GM19463 (cell line): ENCODE measurements around the gene PROC.
A peak's percentile ranks its signal among the peaks of the same experiment; 100 is the strongest.
"Not testable (repeated sequence)": the region's sequence is repeated elsewhere in the genome, so short reads cannot be mapped to it uniquely, and the experiment has no call there.

Experiments
- ATAC-seq: cut with Tn5 transposase; IDR thresholded peaks from one replicate; pipeline ENCODE4 v1.9.1; 2021; ENCODE audit warnings: mild to moderate bottlenecking, moderate library complexity; ENCODE audit not compliant: unreplicated experiment

Gene PROC

DNA sequence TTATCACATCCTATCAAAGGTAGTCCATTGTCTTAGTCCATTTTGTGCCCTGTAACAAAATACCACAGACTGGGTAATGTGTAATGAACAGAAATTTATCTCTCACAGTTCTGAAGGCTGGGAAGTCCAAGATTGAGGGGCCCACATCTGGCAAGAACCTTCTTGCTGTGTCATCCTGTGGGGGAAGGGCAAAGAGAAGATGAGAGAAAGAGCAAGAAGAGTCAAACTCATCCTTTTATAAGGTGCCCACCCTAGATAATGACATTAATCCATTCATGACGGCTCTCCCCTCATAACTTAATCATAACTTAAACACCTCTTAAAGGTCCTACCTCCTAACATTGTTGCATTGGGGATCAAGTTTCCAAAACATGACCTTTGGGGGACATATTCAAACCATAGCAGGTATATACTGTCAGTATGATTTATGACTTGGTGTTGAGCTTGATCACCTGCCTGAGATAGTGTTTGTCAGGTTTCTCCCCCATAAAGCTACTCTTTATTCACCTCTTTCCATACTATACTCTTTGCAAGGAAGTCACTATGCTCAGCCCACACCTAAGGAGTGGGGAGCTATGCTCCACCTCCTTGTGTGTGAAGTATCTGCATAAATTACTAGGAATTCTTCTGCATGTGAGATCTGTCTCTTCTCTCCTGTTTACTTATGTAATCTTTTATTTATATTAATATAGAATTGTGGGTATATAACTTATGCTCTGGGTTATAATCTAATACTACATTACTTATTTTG, 25.2 kb upstream of the PROC start:
- no peak for ATAC-seq

GRCh38 chr2:127394492-127394891, 23.7 kb upstream of the PROC start:
- no peak for ATAC-seq

DNA sequence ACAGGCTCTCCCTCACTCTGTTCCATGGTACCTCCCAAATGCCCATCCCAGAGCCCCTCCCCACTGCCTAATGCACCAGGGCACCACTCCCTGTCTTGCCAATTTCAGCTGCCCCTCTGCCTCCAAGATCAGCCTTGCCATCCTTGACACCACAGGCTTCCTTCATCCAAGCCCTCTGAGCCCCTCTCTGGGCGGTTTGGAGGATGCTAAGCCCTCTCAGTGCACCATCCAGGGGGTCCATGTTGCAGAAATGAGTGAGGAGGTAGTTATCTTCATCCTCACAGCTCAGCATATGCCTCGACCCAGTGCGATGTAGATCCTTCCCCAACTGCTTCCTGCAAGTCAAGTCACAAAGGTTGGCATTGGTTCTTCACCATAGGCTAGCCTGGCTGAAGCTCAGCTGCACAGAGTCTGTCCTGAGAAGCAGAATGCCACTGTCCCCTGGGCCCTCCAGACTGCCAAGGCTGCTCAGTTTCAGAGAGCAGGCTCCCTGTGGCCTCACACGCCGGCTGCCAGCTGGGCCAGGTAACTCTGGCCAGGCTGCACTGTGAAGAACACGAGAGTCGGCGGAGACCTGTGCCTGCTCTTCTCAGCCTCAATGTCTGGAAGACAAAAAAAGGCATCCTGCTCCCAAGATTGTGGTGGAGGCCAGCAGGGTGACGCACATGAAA, 20.5 kb upstream of the PROC start:
- no peak for ATAC-seq

- peak; percentile 98 for ATAC-seq
Measured at GRCh38 chr2:127398239-127398590, 20.0 kb upstream of the PROC start.

- no peak for ATAC-seq
Measured at GRCh38 chr2:127400533-127400896, 17.7 kb upstream of the PROC start.

DNA sequence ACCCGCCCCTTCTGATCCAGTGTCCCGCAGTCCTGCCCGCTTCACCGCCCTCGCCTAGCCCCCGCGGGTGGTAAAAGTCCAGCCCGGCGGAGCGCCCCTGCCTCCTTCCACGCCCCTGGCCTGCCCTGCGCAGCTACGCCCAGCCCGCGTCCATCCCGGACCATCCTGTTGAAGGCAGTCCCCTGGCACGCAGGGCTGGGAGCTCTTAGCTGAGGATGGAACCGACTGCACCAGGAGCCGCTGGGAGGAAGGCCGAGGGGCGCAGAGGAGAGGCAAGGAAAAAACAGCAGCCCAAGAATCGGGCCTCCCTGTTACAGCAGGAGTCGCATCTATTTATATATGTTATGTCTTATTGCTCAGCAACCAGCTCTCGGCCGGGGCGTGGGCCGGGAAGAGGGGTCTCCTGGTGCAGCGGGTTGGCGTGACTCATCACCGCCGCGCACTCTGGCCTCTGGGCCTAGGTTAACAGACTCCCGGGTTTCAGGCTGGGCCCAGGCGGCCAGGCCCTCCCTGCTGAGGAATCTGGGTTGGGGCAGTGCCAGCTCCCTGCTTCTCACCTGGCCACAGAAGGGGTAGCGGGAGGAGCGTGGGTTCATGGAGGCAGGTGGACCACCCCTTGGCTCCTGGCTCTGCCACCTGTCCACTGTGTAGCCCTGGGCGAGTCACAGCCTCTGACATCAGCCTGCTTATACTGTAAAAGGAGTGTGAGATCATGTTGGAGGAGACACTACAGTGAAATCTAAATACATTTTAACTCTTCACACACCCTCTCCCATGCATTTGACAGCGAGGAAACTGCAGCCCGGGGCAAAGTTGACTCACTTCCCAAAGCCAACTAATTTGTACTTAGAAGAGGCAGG, 17.1 kb upstream of the PROC start:
- no peak for ATAC-seq

GRCh38 chr2:127401757-127402695, 16.2 kb upstream of the PROC start:
- ATAC-seq, result no peak

GRCh38 chr2:127403460-127403859, 14.8 kb upstream of the PROC start:
- no peak for ATAC-seq

- no peak for ATAC-seq
Measured at GRCh38 chr2:127404466-127405254, 13.6 kb upstream of the PROC start.

- ATAC-seq, result no peak
Measured at GRCh38 chr2:127405255-127405610, 13.0 kb upstream of the PROC start.

DNA sequence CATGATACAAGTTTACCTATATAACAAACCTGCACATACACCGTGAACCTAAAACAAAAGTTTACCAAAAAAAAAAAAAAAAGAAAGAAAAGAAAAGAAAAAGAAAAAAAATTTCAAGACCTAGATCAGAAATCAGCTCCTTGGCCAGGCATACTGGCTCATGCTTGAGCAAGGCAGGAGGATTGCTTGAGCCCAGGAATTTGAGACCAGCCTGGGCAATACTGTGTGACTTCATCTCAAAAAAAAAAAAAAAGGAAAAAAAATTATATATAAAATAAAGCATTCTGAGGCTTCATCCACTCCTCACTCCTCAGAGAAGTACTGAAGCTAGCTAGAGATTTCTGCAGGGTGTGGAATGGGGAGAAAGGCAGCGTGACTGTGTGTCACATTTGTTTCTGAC, 11.8 kb upstream of the PROC start:
- no peak for ATAC-seq

- no peak for ATAC-seq
Measured at GRCh38 chr2:127407091-127407490, 11.1 kb upstream of the PROC start.

- peak; percentile 10 for ATAC-seq
Measured at GRCh38 chr2:127407661-127408003, 10.6 kb upstream of the PROC start.

GRCh38 chr2:127408004-127408806, 10.0 kb upstream of the PROC start:
- peak; percentile 81 for ATAC-seq

GRCh38 chr2:127408807-127409099, 9.5 kb upstream of the PROC start:
- ATAC-seq, result no peak

- ATAC-seq, result not testable (repeated sequence)
Measured at GRCh38 chr2:127409716-127410115, 8.5 kb upstream of the PROC start.

DNA sequence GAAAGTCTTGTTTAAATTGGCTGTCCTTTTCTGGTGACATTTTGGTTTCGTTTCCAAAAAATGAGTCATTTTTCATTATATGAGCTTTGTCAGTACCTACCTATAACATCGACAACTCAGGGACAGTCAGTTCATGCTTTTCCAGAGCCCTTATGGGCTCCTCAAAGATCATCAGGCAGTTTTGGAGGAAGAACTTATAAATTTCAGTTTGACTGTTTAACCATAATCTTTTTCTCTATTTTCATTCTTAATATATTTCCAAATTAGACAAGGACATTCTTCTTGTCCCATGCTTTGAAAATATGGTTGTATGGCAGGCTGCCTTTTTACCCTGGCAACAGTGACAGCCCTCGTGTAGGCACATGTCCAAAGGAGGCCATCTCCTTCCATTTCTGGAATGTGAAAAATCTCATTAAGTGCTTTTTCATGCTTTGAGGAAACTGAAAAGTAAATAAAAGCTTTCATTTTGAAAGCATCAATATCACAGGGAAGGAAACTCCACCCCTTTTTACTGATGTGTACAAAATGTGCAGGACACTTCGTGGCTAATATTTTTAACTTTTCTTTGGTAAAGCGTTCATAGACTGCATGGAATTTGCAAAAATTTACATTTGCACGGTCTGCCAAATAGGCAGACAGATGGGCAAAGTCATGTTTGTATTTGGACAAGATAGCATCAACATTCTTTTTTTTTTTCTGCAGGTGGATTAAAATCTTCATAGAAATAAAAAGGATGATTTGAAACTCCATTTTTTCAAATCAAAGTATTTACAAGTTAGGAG, 7.2 kb upstream of the PROC start:
- peak; percentile 53 for ATAC-seq

DNA sequence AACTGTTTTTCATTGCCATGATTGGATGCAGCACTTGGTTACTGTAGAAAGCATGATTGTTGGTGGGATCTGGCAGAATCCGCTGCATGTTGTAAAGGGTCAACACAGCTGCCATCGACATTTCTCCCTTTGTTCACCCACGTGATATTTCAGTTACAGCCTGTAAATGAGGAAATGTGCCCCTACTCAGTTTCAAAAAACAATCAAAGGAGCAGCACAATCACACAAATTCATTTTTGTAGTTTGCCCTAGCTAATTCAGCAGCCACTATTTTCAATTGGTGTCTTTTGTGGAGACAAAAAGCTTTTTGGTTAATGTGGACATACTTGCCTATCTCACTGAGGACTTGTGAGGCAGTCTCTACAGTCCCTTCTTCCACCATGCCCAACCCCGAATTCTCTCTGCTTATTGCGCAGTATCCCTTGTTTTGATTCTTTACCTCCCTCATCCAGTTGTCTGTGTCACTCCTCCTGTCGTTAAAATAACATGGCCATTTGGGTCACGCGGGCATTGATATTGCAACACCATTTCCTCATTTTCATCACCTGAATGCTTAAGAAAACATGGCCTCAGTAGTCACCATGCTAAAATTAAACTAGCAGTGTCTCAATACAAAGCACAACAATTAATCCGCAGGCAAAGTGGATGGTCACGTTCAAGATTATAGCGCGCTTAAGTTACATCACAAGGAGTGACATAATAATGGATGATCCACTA, 6.4 kb upstream of the PROC start:
- no peak for ATAC-seq
